Panc1 (cell line): ENCODE measurements around the gene COL26A1. TPM values are rescaled to one million over a fixed set of nuclear protein-coding genes. Genes with fewer than 3 reads are reported as not detected.

Source experiments
- ATAC-seq: fragments of 200-7000 bp; cut with Tn5 transposase; 2 replicates; pipeline ENCODE4 v1.9.1; 2020; ENCODE audit warnings: mild to moderate bottlenecking, moderate library complexity
- BruUV-seq: library from RNA; stranded (reverse); fragments of 400-500 nt; replicated peaks from 2 replicates; lab custom pipeline; 2021; lab: Mats Ljungman, UMichigan
- CTCF ChIA-PET: fragments of 300-600 bp; sonication (Branson Sonifier 250); formaldehyde crosslinking; loops from one replicate; lab custom pipeline; 2022; ENCODE audit warnings: antibody characterized with exemption; lab: Charles Lee
- POLR2A ChIA-PET: fragments of 300-600 bp; sonication (Branson Sonifier 250); formaldehyde crosslinking; loops from one replicate; lab custom pipeline; 2022; ENCODE audit warnings: antibody characterized with exemption; lab: Charles Lee
- DNase-seq: peaks from one replicate; pipeline ENCODE4 v3.0.0-alpha.2; 2010; ENCODE audit warnings: low read depth, low spot score
- H3K27ac ChIP-seq: 2 replicates; pipeline ENCODE4 v1.5.1; 2011; ENCODE audit warnings: mild to moderate bottlenecking, low read length, inconsistent platforms
- H3K27me3 ChIP-seq: fragments of 200-500 bp; sonication (Bioruptor generic); 2 replicates; pipeline ENCODE4 v1.6.0; 2014; ENCODE audit warnings: low read length, inconsistent platforms; ENCODE audit not compliant: control insufficient read depth, insufficient read depth
- H3K36me3 ChIP-seq: fragments of 200-500 bp; sonication (Bioruptor generic); 2 replicates; pipeline ENCODE4 v1.5.1; 2014; ENCODE audit warnings: inconsistent platforms, mild to moderate bottlenecking, low read length, moderate library complexity; ENCODE audit not compliant: control insufficient read depth, insufficient read depth
- H3K4me1 ChIP-seq: 2 replicates; pipeline ENCODE4 v1.5.1; 2011; ENCODE audit warnings: inconsistent platforms, mild to moderate bottlenecking, low read length, moderate library complexity; ENCODE audit not compliant: control insufficient read depth, insufficient read depth
- H3K4me3 ChIP-seq, 2 experiments: 2 replicates each; pipeline ENCODE4 v1.5.1; 2011 to 2012; ENCODE audit warnings: low read depth in 2 of 2, low read length in 2 of 2, mild to moderate bottlenecking in 2 of 2, inconsistent platforms in 1 of 2, moderate library complexity in 1 of 2
- H3K9me3 ChIP-seq: fragments of 200-500 bp; sonication (Bioruptor generic); 2 replicates; pipeline ENCODE4 v1.5.1; 2014; ENCODE audit warnings: low read depth, mild to moderate bottlenecking, inconsistent platforms, low read length, moderate library complexity; ENCODE audit not compliant: control insufficient read depth, insufficient read depth
- CTCF ChIP-seq: fragments of 450-650 bp; IDR thresholded peaks from 2 replicates; pipeline ENCODE4 v1.5.1; 2017; ENCODE audit warnings: mild to moderate bottlenecking
- POLR2AphosphoS5 ChIP-seq: IDR thresholded peaks from 2 replicates; pipeline ENCODE4 v1.6.1; 2012; ENCODE audit warnings: mild to moderate bottlenecking, low read depth, low read length, moderate library complexity
- REST ChIP-seq, 2 experiments: IDR thresholded peaks; 2 replicates each; pipeline ENCODE4 v1.6.1; 2011 to 2012; ENCODE audit warnings: low read depth in 2 of 2, control low read depth in 1 of 2, low read length in 1 of 2, mild to moderate bottlenecking in 1 of 2, moderate library complexity in 1 of 2; ENCODE audit not compliant: insufficient read depth in 1 of 2
- SIN3A ChIP-seq: IDR thresholded peaks from 2 replicates; pipeline ENCODE4 v1.6.1; 2012; ENCODE audit warnings: low read depth, mild to moderate bottlenecking, low read length, moderate library complexity, borderline replicate concordance; ENCODE audit not compliant: insufficient read depth
- TCF7L2 ChIP-seq: IDR thresholded peaks from 2 replicates; pipeline ENCODE4 v1.6.1; 2011; ENCODE audit warnings: mild to moderate bottlenecking, low read depth, low read length, inconsistent platforms
- in situ Hi-C: cut with HindIII; loops from 2 replicates; pipeline ENCODE4 v1.10.0; 2016; ENCODE audit warnings: low sequenced_read_pairs, low pct_unique_long_range_greater_than_20kb
- intact Hi-C: fragments of 100-400 bp; cut with micrococcal nuclease; formaldehyde crosslinking; loops from one replicate; pipeline ENCODE4 v1.10.0; 2022; ENCODE audit not compliant: unreplicated experiment
- total RNA-seq: library from RNA; stranded (reverse); gene quantifications from one replicate; pipeline ENCODE4 v1.2.1, GENCODE V29; 2021; ENCODE audit not compliant: unreplicated experiment

The COL26A1 gene
- total RNA-seq, 1 experiment from 2014 or later: 25.8 TPM

- DNase-seq (no peak), ATAC-seq (peak; percentile 25)
- no peaks in the 10 kb centered on the region for H3K36me3 ChIP-seq
- CTCF ChIA-PET: interaction anchor here (0.9 to 1.0 kb wide), 2 partner anchors 27 to 39 kb away, joined by 4 to 13 read pairs; partner anchors contain the start of gene COL26A1
- H3K27ac ChIP-seq: peak overlapping the region; percentile 68
- peaks cover 22% of the 10 kb centered on the region for H3K4me1 ChIP-seq
- BruUV-seq: no TSS peak
- H3K27me3 ChIP-seq: no peaks in the 10 kb centered on the region; the same call in 1 of the 2 replicates
- H3K9me3 ChIP-seq: no peaks in the 10 kb centered on the region
- intact Hi-C loops: no loop called here
- POLR2A ChIA-PET: no interaction called here
- H3K4me3 ChIP-seq: peak overlapping the region; percentile 2 to 44; a peak in 2 of 4 replicates
- TF ChIP-seq CTCF (no peak), SIN3A (no peak), REST (IDR thresholded peaks at IDR 0.05; ENCODE audit: insufficient read depth in 1 of 2, low read depth in 2 of 2, low read length in 1 of 2) (no peak), POLR2AphosphoS5 (no peak), TCF7L2 (no peak)
- in situ Hi-C loops: no loop called here
Measured at GRCh38 chr7:101401390-101402080, 38.9 kb downstream of the COL26A1 start.

GRCh38 chr7:101402081-101402779, 39.6 kb downstream of the COL26A1 start:
- in situ Hi-C loops: no loop called here
- no peaks in the 10 kb centered on the region for H3K9me3 ChIP-seq
- BruUV-seq: no TSS peak
- DNase-seq (no peak), ATAC-seq (peak; percentile 88)
- peak overlapping the region; percentile 71 for H3K27ac ChIP-seq
- H3K27me3 ChIP-seq: no peaks in the 10 kb centered on the region; the same call in 1 of the 2 replicates
- intact Hi-C loops: no loop called here
- ChIA-PET POLR2A (no interaction called here), CTCF (interaction anchor here (0.6 kb wide), 1 partner anchor 105 kb away, joined by 3 read pairs; no protein-coding TSS in a partner anchor)
- H3K4me1 ChIP-seq: peaks cover 22% of the 10 kb centered on the region
- H3K4me3 ChIP-seq: peak overlapping the region; percentile 2 to 44; a peak in 2 of 4 replicates
- TF ChIP-seq CTCF (no peak), TCF7L2 (peak; percentile 72), SIN3A (no peak), POLR2AphosphoS5 (peak; percentile 31; the same call in 1 of the 2 replicates), REST (IDR thresholded peaks at IDR 0.05; ENCODE audit: insufficient read depth in 1 of 2, low read depth in 2 of 2, low read length in 1 of 2) (no peak)
- H3K36me3 ChIP-seq: no peaks in the 10 kb centered on the region
